ENCODE measurements around the gene TRIM29.
"Not testable (repeated sequence)": the region's sequence is repeated elsewhere in the genome, so short reads cannot be mapped to it uniquely, and the experiment has no call there.

DNA sequence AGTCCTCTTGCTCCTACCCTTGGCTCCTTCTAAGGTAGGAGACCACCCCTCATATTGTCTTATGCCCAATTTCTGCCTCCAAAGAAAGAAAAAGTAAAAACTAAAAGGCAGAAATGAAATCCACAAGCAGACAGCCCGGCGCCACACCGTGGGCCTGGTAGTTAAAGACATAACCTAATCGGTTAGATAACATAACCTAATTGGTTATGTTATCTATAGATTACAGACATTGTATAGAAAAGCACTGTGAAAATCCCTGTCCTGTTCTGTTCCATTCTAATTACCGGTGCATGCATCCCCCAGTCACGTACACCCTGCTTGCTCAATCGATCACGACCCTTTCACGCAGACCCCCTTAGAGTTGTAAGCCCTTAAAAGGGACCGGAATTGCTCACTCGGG, 5.6 kb upstream of the TRIM29 start:
- TF ChIP-seq, protein P1, sequence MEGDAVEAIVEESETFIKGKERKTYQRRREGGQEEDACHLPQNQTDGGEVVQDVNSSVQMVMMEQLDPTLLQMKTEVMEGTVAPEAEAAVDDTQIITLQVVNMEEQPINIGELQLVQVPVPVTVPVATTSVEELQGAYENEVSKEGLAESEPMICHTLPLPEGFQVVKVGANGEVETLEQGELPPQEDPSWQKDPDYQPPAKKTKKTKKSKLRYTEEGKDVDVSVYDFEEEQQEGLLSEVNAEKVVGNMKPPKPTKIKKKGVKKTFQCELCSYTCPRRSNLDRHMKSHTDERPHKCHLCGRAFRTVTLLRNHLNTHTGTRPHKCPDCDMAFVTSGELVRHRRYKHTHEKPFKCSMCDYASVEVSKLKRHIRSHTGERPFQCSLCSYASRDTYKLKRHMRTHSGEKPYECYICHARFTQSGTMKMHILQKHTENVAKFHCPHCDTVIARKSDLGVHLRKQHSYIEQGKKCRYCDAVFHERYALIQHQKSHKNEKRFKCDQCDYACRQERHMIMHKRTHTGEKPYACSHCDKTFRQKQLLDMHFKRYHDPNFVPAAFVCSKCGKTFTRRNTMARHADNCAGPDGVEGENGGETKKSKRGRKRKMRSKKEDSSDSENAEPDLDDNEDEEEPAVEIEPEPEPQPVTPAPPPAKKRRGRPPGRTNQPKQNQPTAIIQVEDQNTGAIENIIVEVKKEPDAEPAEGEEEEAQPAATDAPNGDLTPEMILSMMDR (IDR thresholded peaks at IDR 0.05): not testable (repeated sequence)
- TF ChIP-seq POLR2A (IDR thresholded peaks at IDR 0.05): not testable (repeated sequence)
